IMR-90 (cell line): ENCODE measurements around the gene ERBB4. TPM values are rescaled to one million over a fixed set of nuclear protein-coding genes. Genes with fewer than 3 reads are reported as not detected.

ENCODE experiments used
- ATAC-seq: fragments of 200-7000 bp; cut with Tn5 transposase; 2 replicates; pipeline ENCODE4 v1.9.1; 2020; ENCODE audit warnings: low read depth, mild to moderate bottlenecking, moderate library complexity
- BruUV-seq: library from RNA; stranded (reverse); fragments of 400-500 nt; replicated peaks from 2 replicates; lab custom pipeline; 2021; lab: Mats Ljungman, UMichigan
- CTCF ChIA-PET: fragments of 300-600 bp; formaldehyde crosslinking; extraction: SDS; loops from one replicate; lab custom pipeline; 2021; ENCODE audit warnings: antibody characterized with exemption; lab: Yijun Ruan, JAX
- POLR2A ChIA-PET: fragments of 300-600 bp; sonication (Branson Sonifier 250); formaldehyde crosslinking; loops from one replicate; lab custom pipeline; 2022; ENCODE audit warnings: antibody characterized with exemption; ENCODE audit not compliant: unreplicated experiment; lab: Charles Lee
- DNase-seq: peaks from one replicate; pipeline ENCODE4 v3.0.0; 2013
- H2AFZ ChIP-seq: replicated peaks from 2 replicates; pipeline ENCODE3; 2013; ENCODE audit warnings: low read length, mild to moderate bottlenecking; ENCODE audit not compliant: poor library complexity
- H2AK5ac ChIP-seq: 2 replicates; pipeline ENCODE4 v1.6.1; 2013; ENCODE audit warnings: low read depth, low read length, inconsistent platforms
- H2AK9ac ChIP-seq: replicated peaks from 2 replicates; pipeline ENCODE3; 2013; ENCODE audit warnings: mild to moderate bottlenecking, low read depth, low read length, moderate library complexity; ENCODE audit not compliant: poor library complexity
- H2BK120ac ChIP-seq: 2 replicates; pipeline ENCODE4 v1.6.1; 2013; ENCODE audit warnings: low read depth, low read length, inconsistent platforms
- H2BK15ac ChIP-seq: 3 replicates; pipeline ENCODE4 v1.6.1; 2013; ENCODE audit warnings: low read depth, low read length, inconsistent platforms
- H2BK20ac ChIP-seq: 2 replicates; pipeline ENCODE4 v1.6.1; 2013; ENCODE audit warnings: low read depth, mild to moderate bottlenecking, inconsistent platforms, low read length, moderate library complexity
- H2BK5ac ChIP-seq: 2 replicates; pipeline ENCODE4 v1.6.1; 2013; ENCODE audit warnings: mild to moderate bottlenecking, low read depth, low read length, inconsistent platforms; ENCODE audit not compliant: poor library complexity, severe bottlenecking
- H3K14ac ChIP-seq: replicated peaks from 2 replicates; pipeline ENCODE4 v1.6.1; 2013; ENCODE audit warnings: low read depth, low read length, inconsistent platforms
- H3K18ac ChIP-seq: 2 replicates; pipeline ENCODE4 v1.6.1; 2013; ENCODE audit warnings: low read depth, low read length, control low read depth
- H3K23ac ChIP-seq: 2 replicates; pipeline ENCODE4 v1.6.1; 2013; ENCODE audit warnings: low read depth, low read length, inconsistent platforms
- H3K27ac ChIP-seq: 2 replicates; pipeline ENCODE4 v1.5.1; 2013; ENCODE audit warnings: mild to moderate bottlenecking, control low read depth, low read length; ENCODE audit not compliant: insufficient read depth
- H3K27me3 ChIP-seq: 2 replicates; pipeline ENCODE4 v1.6.1; 2013; ENCODE audit warnings: low read length; ENCODE audit not compliant: control insufficient read depth, insufficient read depth
- H3K36me3 ChIP-seq: 2 replicates; pipeline ENCODE4 v1.6.1; 2013; ENCODE audit warnings: low read length, mixed read lengths; ENCODE audit not compliant: control insufficient read depth, insufficient read depth
- H3K4ac ChIP-seq: 2 replicates; pipeline ENCODE4 v1.6.1; 2013; ENCODE audit warnings: low read depth, low read length, inconsistent platforms
- H3K4me1 ChIP-seq: 2 replicates; pipeline ENCODE4 v1.6.1; 2013; ENCODE audit warnings: low read length, mixed read lengths; ENCODE audit not compliant: control insufficient read depth, insufficient read depth
- H3K4me2 ChIP-seq: 2 replicates; pipeline ENCODE4 v1.6.1; 2013; ENCODE audit warnings: low read depth, mild to moderate bottlenecking, control low read depth, low read length, moderate library complexity
- H3K4me3 ChIP-seq: 2 replicates; pipeline ENCODE4 v1.5.1; 2013; ENCODE audit warnings: low read depth, mild to moderate bottlenecking, control low read depth, low read length, moderate library complexity; ENCODE audit not compliant: insufficient read depth
- H3K56ac ChIP-seq: 2 replicates; pipeline ENCODE4 v1.6.1; 2013; ENCODE audit warnings: low read length, inconsistent platforms; ENCODE audit not compliant: insufficient read depth; ENCODE audit errors: extremely low read depth
- H3K79me1 ChIP-seq, 2 experiments: 2 replicates each; pipeline ENCODE4 v1.6.1; 2013; ENCODE audit warnings: low read length in 2 of 2, inconsistent platforms in 1 of 2, low read depth in 1 of 2
- H3K9ac ChIP-seq: 2 replicates; pipeline ENCODE4 v1.6.1; 2013; ENCODE audit warnings: low read depth, low read length, control low read depth
- H3K9me1 ChIP-seq: 2 replicates; pipeline ENCODE4 v1.6.1; 2013; ENCODE audit warnings: low read length, inconsistent platforms; ENCODE audit not compliant: insufficient read depth
- H3K9me3 ChIP-seq: 2 replicates; pipeline ENCODE4 v1.6.1; 2013; ENCODE audit warnings: low read length; ENCODE audit not compliant: control insufficient read depth, insufficient read depth
- H4K20me1 ChIP-seq: 2 replicates; pipeline ENCODE4 v1.6.1; 2013; ENCODE audit warnings: low read length, inconsistent platforms; ENCODE audit not compliant: insufficient read depth
- H4K5ac ChIP-seq: 2 replicates; pipeline ENCODE4 v1.6.1; 2013; ENCODE audit warnings: mild to moderate bottlenecking, low read depth, low read length, control low read depth
- H4K8ac ChIP-seq, 2 experiments: 2 replicates each; pipeline ENCODE4 v1.6.1; 2013; ENCODE audit warnings: low read depth in 2 of 2, low read length in 2 of 2, control low read depth in 1 of 2, inconsistent platforms in 1 of 2
- H4K91ac ChIP-seq: 2 replicates; pipeline ENCODE4 v1.6.1; 2013; ENCODE audit warnings: low read depth, low read length, inconsistent platforms; ENCODE audit not compliant: insufficient read depth
- BHLHE40 ChIP-seq: fragments of 150-350 bp; IDR thresholded peaks from 2 replicates; pipeline ENCODE4 v1.6.1; 2016; ENCODE audit warnings: mild to moderate bottlenecking, low read depth, low read length
- CEBPB ChIP-seq: IDR thresholded peaks from 2 replicates; pipeline ENCODE4 v1.6.1; 2012; ENCODE audit warnings: low read depth, low read length, improper control_type of control experiment
- CHD1 ChIP-seq: IDR thresholded peaks from 2 replicates; pipeline ENCODE4 v1.6.1; 2012; ENCODE audit warnings: low read depth, low read length, improper control_type of control experiment
- FOS ChIP-seq: fragments of 150-350 bp; IDR thresholded peaks from 2 replicates; pipeline ENCODE4 v1.6.1; 2016; ENCODE audit warnings: low read depth, low read length
- MAFK ChIP-seq: IDR thresholded peaks from 2 replicates; pipeline ENCODE4 v1.6.1; 2012; ENCODE audit warnings: low read depth, low read length, improper control_type of control experiment
- MAZ ChIP-seq: IDR thresholded peaks from 2 replicates; pipeline ENCODE4 v1.6.1; 2012; ENCODE audit warnings: low read depth, mild to moderate bottlenecking, low read length, improper control_type of control experiment, moderate library complexity, borderline replicate concordance
- MXI1 ChIP-seq: IDR thresholded peaks from 2 replicates; pipeline ENCODE4 v1.6.1; 2012; ENCODE audit warnings: low read depth, mild to moderate bottlenecking, low read length, moderate library complexity, borderline replicate concordance
- NFE2L2 ChIP-seq: fragments of 150-350 bp; IDR thresholded peaks from 2 replicates; pipeline ENCODE4 v1.6.1; 2016; ENCODE audit warnings: low read depth, mild to moderate bottlenecking, low read length
- POLR2A ChIP-seq: IDR thresholded peaks from 2 replicates; pipeline ENCODE4 v1.6.1; 2012; ENCODE audit warnings: mild to moderate bottlenecking, low read depth, low read length
- RAD21 ChIP-seq: IDR thresholded peaks from 2 replicates; pipeline ENCODE4 v1.6.1; 2012; ENCODE audit warnings: low read length, improper control_type of control experiment
- RCOR1 ChIP-seq: IDR thresholded peaks from 2 replicates; pipeline ENCODE4 v1.6.1; 2012; ENCODE audit warnings: mild to moderate bottlenecking, low read length, improper control_type of control experiment; ENCODE audit not compliant: insufficient replicate concordance
- RFX5 ChIP-seq: IDR thresholded peaks from 2 replicates; pipeline ENCODE4 v1.8.0; 2012; ENCODE audit warnings: low read depth, mild to moderate bottlenecking, low read length, moderate library complexity
- SMC3 ChIP-seq: fragments of 150-350 bp; IDR thresholded peaks from 2 replicates; pipeline ENCODE4 v1.6.1; 2016; ENCODE audit warnings: low read depth, mild to moderate bottlenecking, antibody characterized with exemption, low read length, moderate library complexity
- WGBS, 2 experiments: methylation state at CpG; one replicate each; pipeline versions ENCODE4 v1.1.5 to v1.1.7; 2013; ENCODE audit warnings: missing lambda C conversion rate in 2 of 2; ENCODE audit not compliant: insufficient read length in 1 of 2; ENCODE audit errors: extremely low coverage in 2 of 2; 5-methylcytosine and 5-hydroxymethylcytosine counted together
- dilution Hi-C: fragments of 300-500 bp; cut with HindIII; formaldehyde crosslinking; loops from one replicate; pipeline ENCODE4 v1.14.3; 2018; ENCODE audit warnings: low sequenced_read_pairs; ENCODE audit not compliant: unreplicated experiment
- in situ Hi-C: fragments of 300-500 bp; cut with MboI; formaldehyde crosslinking; loops from 3 replicates; pipeline ENCODE4 v1.14.3; 2019; ENCODE audit warnings: low sequenced_read_pairs, inconsistent platforms, mixed read lengths
- intact Hi-C: fragments of 100-400 bp; cut with micrococcal nuclease; formaldehyde crosslinking; loops from 2 replicates; pipeline ENCODE4 v1.10.0; 2022
- polyA plus RNA-seq, 3 experiments: library from polyadenylated mRNA; depleted of rRNA; stranded (reverse); fragments of >200 nt; gene quantifications; 2 replicates each; pipeline ENCODE4 v1.2.3, GENCODE V29; 2012; ENCODE audit warnings: low replicate concordance in 1 of 3
- total RNA-seq: library from RNA; depleted of rRNA; stranded (reverse); fragments of >200 nt; gene quantifications from 2 replicates; pipeline ENCODE4 v1.2.3, GENCODE V29; 2012
- TF ChIP-seq, protein P1 (sequence below): fragments of 150-350 bp; IDR thresholded peaks from 2 replicates; pipeline ENCODE4 v1.6.1; 2017; ENCODE audit warnings: mild to moderate bottlenecking, antibody characterized with exemption, low read length, low read depth

Gene ERBB4
- total and polyA plus RNA-seq, 2 of the 4 experiments (the other 2 are of a cell fraction) = not detected

DNA sequence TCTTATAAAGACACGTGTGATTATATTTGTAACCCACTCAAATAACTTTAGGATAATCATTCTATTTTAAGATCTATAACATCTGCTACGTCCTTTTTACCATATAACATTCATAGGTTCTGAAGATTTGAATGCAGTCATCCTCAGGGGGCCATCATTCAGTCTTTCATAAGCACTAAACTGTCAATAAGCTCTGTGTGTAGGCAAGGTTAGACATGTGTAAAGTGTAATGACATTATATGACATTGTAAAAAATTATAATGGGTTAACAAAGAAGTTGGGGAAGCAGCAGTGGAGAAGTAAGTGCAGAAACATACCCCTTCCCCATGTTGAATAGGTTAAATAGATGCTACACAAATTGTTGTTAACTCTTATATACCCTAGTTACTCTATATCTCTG lies 845.9 kb downstream of the ERBB4 start:
- no peak overlapping the region for H4K91ac ChIP-seq
- no peak overlapping the region for H4K8ac ChIP-seq
- no peak overlapping the region for H4K5ac ChIP-seq
- H3K27ac ChIP-seq = no peak overlapping the region
- H2BK120ac ChIP-seq = no peak overlapping the region
- TF ChIP-seq FOS = no peak
- no peak for TF ChIP-seq CHD1
- TF ChIP-seq, protein P1, sequence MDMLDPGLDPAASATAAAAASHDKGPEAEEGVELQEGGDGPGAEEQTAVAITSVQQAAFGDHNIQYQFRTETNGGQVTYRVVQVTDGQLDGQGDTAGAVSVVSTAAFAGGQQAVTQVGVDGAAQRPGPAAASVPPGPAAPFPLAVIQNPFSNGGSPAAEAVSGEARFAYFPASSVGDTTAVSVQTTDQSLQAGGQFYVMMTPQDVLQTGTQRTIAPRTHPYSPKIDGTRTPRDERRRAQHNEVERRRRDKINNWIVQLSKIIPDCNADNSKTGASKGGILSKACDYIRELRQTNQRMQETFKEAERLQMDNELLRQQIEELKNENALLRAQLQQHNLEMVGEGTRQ = no peak
- TF ChIP-seq RCOR1 = no peak
- TF ChIP-seq MXI1 = no peak
- TF ChIP-seq MAZ = no peak
- TF ChIP-seq RFX5 = no peak
- TF ChIP-seq SMC3 = no peak
- TF ChIP-seq RAD21 = no peak
- TF ChIP-seq POLR2A = no peak
- TF ChIP-seq MAFK = no peak
- TF ChIP-seq NFE2L2 = no peak
- TF ChIP-seq BHLHE40 = no peak
- no peak for TF ChIP-seq CEBPB
- no peak overlapping the region for H3K4ac ChIP-seq
- no peak overlapping the region for H3K4me3 ChIP-seq
- no peaks in the 10 kb centered on the region for H3K36me3 ChIP-seq
- POLR2A ChIA-PET = no interaction called here
- intact Hi-C loops (no loop called here), in situ Hi-C loops (no loop called here), dilution Hi-C loops (no loop called here)
- H2BK5ac ChIP-seq = no peak overlapping the region
- H3K4me1 ChIP-seq = no peaks in the 10 kb centered on the region
- no peak overlapping the region for H2BK20ac ChIP-seq
- CTCF ChIA-PET = no interaction called here
- H2AFZ ChIP-seq = no peak overlapping the region
- no peak overlapping the region for H3K4me2 ChIP-seq
- ATAC-seq (no peak), DNase-seq (no peak)
- no peak overlapping the region for H3K18ac ChIP-seq
- H3K56ac ChIP-seq = no peak overlapping the region
- no peak overlapping the region for H3K23ac ChIP-seq
- H2AK9ac ChIP-seq = no peak overlapping the region
- H3K79me1 ChIP-seq = no peaks in the 10 kb centered on the region
- BruUV-seq = no TSS peak
- no peak overlapping the region for H3K9ac ChIP-seq
- no peaks in the 10 kb centered on the region for H3K27me3 ChIP-seq
- WGBS, 2 experiments = no CpG with 5 or more reads among the region's 2 CpGs
- no peaks in the 10 kb centered on the region for H4K20me1 ChIP-seq
- peaks cover 4% of the 10 kb centered on the region; the same call in 1 of the 2 replicates for H3K9me3 ChIP-seq
- no peak overlapping the region for H2BK15ac ChIP-seq
- H2AK5ac ChIP-seq = no peak overlapping the region
- H3K9me1 ChIP-seq = no peaks in the 10 kb centered on the region
- H3K14ac ChIP-seq = no peak overlapping the region
